H1 (cell line): ENCODE measurements around the gene ABCC9. TPM values are rescaled to one million over a fixed set of nuclear protein-coding genes. Genes with fewer than 3 reads are reported as not detected.

Source experiments
- CTCF ChIA-PET: fragments of 300-600 bp; sonication (Branson Sonifier 250); formaldehyde crosslinking; loops from one replicate; lab custom pipeline; 2021; ENCODE audit not compliant: partially characterized antibody; lab: Charles Lee
- POLR2A ChIA-PET: fragments of 300-600 bp; sonication (Branson Sonifier 250); formaldehyde crosslinking; loops from one replicate; lab custom pipeline; 2021; ENCODE audit warnings: inconsistent platforms; ENCODE audit not compliant: partially characterized antibody; lab: Charles Lee
- DNase-seq, 2 experiments: peaks; one replicate each; pipeline versions ENCODE4 v3.0.0 to v3.0.0-alpha.2; 2010 to 2022; ENCODE audit warnings: low spot score in 2 of 2, low read depth in 1 of 2, mixed read lengths in 1 of 2
- FAIRE-seq: peaks from 2 replicates; lab custom pipeline; 2011; peaks lifted over from hg19 to GRCh38; lab: Jason Lieb, UNC
- H2AFZ ChIP-seq: 2 replicates; pipeline ENCODE4 v1.8.1; 2012; ENCODE audit warnings: low read length, inconsistent platforms
- H2AK5ac ChIP-seq: 2 replicates; pipeline ENCODE4 v1.6.1; 2013; ENCODE audit warnings: low read depth, low read length
- H2BK120ac ChIP-seq: replicated peaks from 2 replicates; pipeline ENCODE3; 2013; ENCODE audit warnings: low read depth, low read length, inconsistent platforms
- H2BK12ac ChIP-seq: 2 replicates; pipeline ENCODE4 v1.6.1; 2013; ENCODE audit warnings: low read depth, low read length
- H2BK15ac ChIP-seq: 2 replicates; pipeline ENCODE4 v1.6.1; 2013; ENCODE audit warnings: low read length
- H2BK20ac ChIP-seq: 2 replicates; pipeline ENCODE4 v1.6.1; 2013; ENCODE audit warnings: low read length
- H2BK5ac ChIP-seq: 2 replicates; pipeline ENCODE4 v1.6.1; 2013; ENCODE audit warnings: low read depth, low read length
- H3K14ac ChIP-seq: 2 replicates; pipeline ENCODE4 v1.6.1; 2013; ENCODE audit warnings: inconsistent platforms; ENCODE audit not compliant: insufficient read length
- H3K18ac ChIP-seq: 2 replicates; pipeline ENCODE4 v1.6.1; 2013; ENCODE audit warnings: low read length; ENCODE audit errors: extremely low read depth
- H3K23ac ChIP-seq: 2 replicates; pipeline ENCODE4 v1.6.1; 2013; ENCODE audit warnings: inconsistent platforms; ENCODE audit not compliant: insufficient read length
- H3K23me2 ChIP-seq: 2 replicates; pipeline ENCODE4 v1.6.1; 2013; ENCODE audit warnings: low read depth, low read length
- H3K27ac ChIP-seq: 2 replicates; pipeline ENCODE4 v1.6.1; 2011; ENCODE audit warnings: low read depth, low read length, inconsistent platforms
- H3K27me3 ChIP-seq, 4 experiments: replicated peaks in 1 of 4; 1 replicate in 1 of 4; 2 replicates in 3 of 4; pipeline versions ENCODE4 v1.6.1 to v1.8.1; 2011 to 2013; ENCODE audit warnings: low read length in 3 of 4, mild to moderate bottlenecking in 3 of 4, inconsistent platforms in 2 of 4, mixed read lengths in 2 of 4, moderate library complexity in 1 of 4; ENCODE audit not compliant: control insufficient read depth in 3 of 4, insufficient read depth in 3 of 4; ENCODE audit errors: extremely low read depth in 1 of 4
- H3K36me3 ChIP-seq, 4 experiments: 2 replicates each; pipeline versions ENCODE4 v1.6.1 to v1.8.1; 2011 to 2013; ENCODE audit warnings: mild to moderate bottlenecking in 4 of 4, low read length in 3 of 4, moderate library complexity in 2 of 4, control low read depth in 1 of 4, inconsistent platforms in 1 of 4; ENCODE audit not compliant: insufficient read depth in 4 of 4, control insufficient read depth in 2 of 4
- H3K4ac ChIP-seq: replicated peaks from 2 replicates; pipeline ENCODE3; 2013; ENCODE audit warnings: low read length, low read depth, mixed read lengths, inconsistent platforms; ENCODE audit not compliant: insufficient read length
- H3K4me1 ChIP-seq, 4 experiments: replicated peaks in 1 of 4; 1 replicate in 1 of 4; 2 replicates in 3 of 4; pipeline versions ENCODE4 v1.6.1 to v1.8.1; 2011 to 2013; ENCODE audit warnings: low read length in 3 of 4, inconsistent platforms in 2 of 4, mixed read lengths in 1 of 4; ENCODE audit not compliant: insufficient read depth in 4 of 4, control insufficient read depth in 3 of 4
- H3K4me2 ChIP-seq, 2 experiments: 2 replicates each; pipeline versions ENCODE4 v1.6.1 to v1.8.1; 2011 to 2013; ENCODE audit warnings: low read depth in 2 of 2, low read length in 2 of 2, control low read depth in 1 of 2, inconsistent platforms in 1 of 2, mild to moderate bottlenecking in 1 of 2; ENCODE audit not compliant: insufficient read depth in 1 of 2
- H3K4me3 ChIP-seq, 4 experiments: fragments of 200-600, 300-600 bp in 1 of 4; sonication (generic), shearing (Covaris generic), sonication (Bioruptor Twin) in 1 of 4; 2 replicates each; pipeline versions ENCODE4 v1.5.1 to v1.8.1; 2011 to 2016; ENCODE audit warnings: low read length in 4 of 4, low read depth in 3 of 4, control low read depth in 2 of 4, inconsistent platforms in 2 of 4, mild to moderate bottlenecking in 2 of 4, mixed read lengths in 1 of 4, moderate library complexity in 1 of 4; ENCODE audit not compliant: insufficient read depth in 2 of 4; ENCODE audit errors: extremely low read depth in 1 of 4
- H3K56ac ChIP-seq: replicated peaks from 2 replicates; pipeline ENCODE3; 2013; ENCODE audit warnings: low read depth, mild to moderate bottlenecking, mixed read lengths, low read length, inconsistent platforms; ENCODE audit not compliant: insufficient read length
- H3K79me1 ChIP-seq: 2 replicates; pipeline ENCODE4 v1.6.1; 2013; ENCODE audit warnings: low read depth, low read length, control low read depth
- H3K79me2 ChIP-seq, 2 experiments: 2 replicates each; pipeline versions ENCODE4 v1.6.1 to v1.8.1; 2012 to 2013; ENCODE audit warnings: low read length in 2 of 2, mild to moderate bottlenecking in 2 of 2, inconsistent platforms in 1 of 2; ENCODE audit not compliant: insufficient read depth in 2 of 2, control insufficient read depth in 1 of 2
- H3K9ac ChIP-seq, 4 experiments: replicated peaks in 1 of 4; 1 replicate in 1 of 4; 2 replicates in 3 of 4; pipeline versions ENCODE4 v1.6.1 to v1.8.1; 2011 to 2013; ENCODE audit warnings: low read depth in 3 of 4, low read length in 3 of 4, control low read depth in 2 of 4, mild to moderate bottlenecking in 2 of 4, moderate library complexity in 2 of 4, inconsistent platforms in 1 of 4; ENCODE audit errors: extremely low read depth in 1 of 4
- H3K9me3 ChIP-seq, 2 experiments: 2 replicates each; pipeline versions ENCODE4 v1.6.1 to v1.8.1; 2012 to 2013; ENCODE audit warnings: mild to moderate bottlenecking in 2 of 2, moderate library complexity in 2 of 2, control low read depth in 1 of 2, inconsistent platforms in 1 of 2, low read depth in 1 of 2, low read length in 1 of 2, mixed read lengths in 1 of 2; ENCODE audit not compliant: insufficient read depth in 2 of 2
- H4K20me1 ChIP-seq, 2 experiments: replicated peaks in 1 of 2; 2 replicates each; pipeline versions ENCODE3 to v1.8.1; 2011 to 2013; ENCODE audit warnings: inconsistent platforms in 2 of 2, low read length in 2 of 2, mild to moderate bottlenecking in 1 of 2; ENCODE audit not compliant: insufficient read depth in 2 of 2, control insufficient read depth in 1 of 2
- H4K5ac ChIP-seq: 2 replicates; pipeline ENCODE4 v1.6.1; 2013; ENCODE audit warnings: low read length, low read depth, mixed read lengths, inconsistent platforms; ENCODE audit not compliant: insufficient read length
- H4K8ac ChIP-seq: 2 replicates; pipeline ENCODE4 v1.8.0; 2013; ENCODE audit warnings: mild to moderate bottlenecking, moderate library complexity, low read length, inconsistent platforms; ENCODE audit not compliant: insufficient read depth; ENCODE audit errors: extremely low read depth
- H4K91ac ChIP-seq: replicated peaks from 2 replicates; pipeline ENCODE3; 2013; ENCODE audit warnings: low read length, mixed read lengths, inconsistent platforms; ENCODE audit not compliant: insufficient read length
- BCL11A ChIP-seq, 2 experiments: IDR thresholded peaks; one replicate each; pipeline ENCODE4 v1.6.1; 2011; ENCODE audit warnings: low read depth in 2 of 2, low read length in 2 of 2, mild to moderate bottlenecking in 2 of 2
- CBX8 ChIP-seq: fragments of 300-800, 300-1000 bp; sonication (generic); IDR thresholded peaks from 2 replicates; pipeline ENCODE4 v1.7.1; 2016; ENCODE audit warnings: low read depth, low read length, borderline replicate concordance
- CTBP2 ChIP-seq: IDR thresholded peaks from 2 replicates; pipeline ENCODE4 v1.7.0; 2011; ENCODE audit warnings: borderline replicate concordance, mild to moderate bottlenecking, moderate library complexity, mixed read lengths, low read length; ENCODE audit not compliant: insufficient read depth, insufficient read length
- EP300 ChIP-seq, 2 experiments: IDR thresholded peaks; 1 replicate in 1 of 2; 2 replicates in 1 of 2; pipeline ENCODE4 v1.6.1; 2011 to 2012; ENCODE audit warnings: low read depth in 2 of 2, low read length in 2 of 2, mild to moderate bottlenecking in 2 of 2, borderline replicate concordance in 1 of 2, inconsistent platforms in 1 of 2, moderate library complexity in 1 of 2
- GTF2F1 ChIP-seq: IDR thresholded peaks from 2 replicates; pipeline ENCODE4 v1.6.1; 2012; ENCODE audit warnings: low read depth, low read length, improper control_type of control experiment, borderline replicate concordance
- HDAC2 ChIP-seq, 2 experiments: fragments of 300-600 bp in 1 of 2; sonication (generic) in 1 of 2; IDR thresholded peaks; 2 replicates each; pipeline ENCODE4 v1.6.1; 2011 to 2012; ENCODE audit warnings: low read depth in 2 of 2, low read length in 2 of 2, mild to moderate bottlenecking in 2 of 2, moderate library complexity in 2 of 2, borderline replicate concordance in 1 of 2, inconsistent platforms in 1 of 2
- HDAC6 ChIP-seq: IDR thresholded peaks from one replicate; pipeline ENCODE4 v1.7.1; 2012; ENCODE audit warnings: low read depth, mild to moderate bottlenecking, inconsistent platforms, low read length, moderate library complexity
- NRF1 ChIP-seq: IDR thresholded peaks from 2 replicates; pipeline ENCODE4 v1.6.1; 2011; ENCODE audit warnings: mild to moderate bottlenecking, low read depth, low read length, improper control_type of control experiment
- POU5F1 ChIP-seq: IDR thresholded peaks from 2 replicates; pipeline ENCODE4 v1.6.1; 2011; ENCODE audit warnings: low read depth, mild to moderate bottlenecking, low read length, moderate library complexity
- RBBP5 ChIP-seq: IDR thresholded peaks from 2 replicates; pipeline ENCODE4 v1.7.1; 2012; ENCODE audit warnings: low read depth, mild to moderate bottlenecking, inconsistent platforms, low read length, moderate library complexity, borderline replicate concordance
- SAP30 ChIP-seq: fragments of 300-600 bp; sonication (generic); IDR thresholded peaks from 2 replicates; pipeline ENCODE4 v1.7.1; 2012; ENCODE audit warnings: low read length, moderate library complexity, mild to moderate bottlenecking, inconsistent platforms; ENCODE audit not compliant: insufficient read depth, insufficient replicate concordance
- TCF12 ChIP-seq: IDR thresholded peaks from 2 replicates; pipeline ENCODE4 v1.6.1; 2011; ENCODE audit warnings: low read depth, mild to moderate bottlenecking, low read length
- TEAD4 ChIP-seq: IDR thresholded peaks from 2 replicates; pipeline ENCODE4 v1.6.1; 2012; ENCODE audit warnings: low read depth, low read length, inconsistent platforms, mixed read lengths
- YY1 ChIP-seq: IDR thresholded peaks from 2 replicates; pipeline ENCODE4 v1.6.1; 2011; ENCODE audit warnings: low read depth, mild to moderate bottlenecking, low read length
- WGBS, 2 experiments: shearing (Covaris generic) in 1 of 2; methylation state at CpG; one replicate each; pipeline versions ENCODE4 v1.1.6 to v1.1.7; 2013 to 2015; ENCODE audit warnings: low lambda C conversion rate in 2 of 2, mixed read lengths in 2 of 2, inconsistent platforms in 1 of 2, low coverage in 1 of 2, missing lambda C conversion rate in 1 of 2; ENCODE audit not compliant: insufficient replicate concordance in 2 of 2, insufficient coverage in 1 of 2, insufficient read length in 1 of 2; ENCODE audit errors: extremely low coverage in 1 of 2, missing lambda C conversion rate in 1 of 2; 5-methylcytosine and 5-hydroxymethylcytosine counted together
- polyA plus RNA-seq, 7 experiments: library from polyadenylated mRNA; depleted of rRNA in 3 of 7; stranded (reverse) in 5 of 7; unstranded in 2 of 7; fragments of >200 nt in 5 of 7; fragments of 200-250 nt in 2 of 7; gene quantifications; 1 replicate in 5 of 7; 2 replicates in 1 of 7; 4 replicates in 1 of 7; pipeline versions ENCODE4 v1.2.1 to v1.2.3, GENCODE V29; 2011 to 2013; ENCODE audit warnings: missing spikeins in 2 of 7, mixed read lengths in 2 of 7
- total RNA-seq: library from RNA; stranded (reverse); fragmentation: NEBNext Ultra II Directional; extraction: Animal tissue kit (Norgen Biotek cat#: 25700); gene quantifications from 2 replicates; pipeline ENCODE4 v1.2.1, GENCODE V29; 2021

ABCC9 gene
- total and polyA plus RNA-seq, 2 of the 8 experiments (the other 6 are each of a cell fraction or from before 2014, with no cell fraction given) = under 0.01 TPM; not detected in 1

GRCh38 chr12:21912318-21912717 lies 28.9 kb downstream of the ABCC9 start:
- H3K18ac ChIP-seq = no peak overlapping the region
- H3K79me1 ChIP-seq = no peaks in the 10 kb centered on the region
- H2BK12ac ChIP-seq = no peak overlapping the region
- no peak overlapping the region for H2AK5ac ChIP-seq
- H2BK15ac ChIP-seq = no peak overlapping the region
- H3K23me2 ChIP-seq = no peaks in the 10 kb centered on the region
- H2BK20ac ChIP-seq = no peak overlapping the region
- no peak for TF ChIP-seq YY1
- no peak for TF ChIP-seq SAP30
- no peak for TF ChIP-seq CTBP2
- TF ChIP-seq RBBP5 = no peak
- TF ChIP-seq GTF2F1 = no peak
- TF ChIP-seq CBX8 = no peak
- no peak for TF ChIP-seq NRF1
- TF ChIP-seq HDAC2 (IDR thresholded peaks at IDR 0.05; ENCODE audit: borderline replicate concordance in 1 of 2, low read depth in 2 of 2, low read length in 2 of 2) = no peak
- TF ChIP-seq POU5F1 = no peak
- no peak for TF ChIP-seq TEAD4
- TF ChIP-seq HDAC6 = no peak
- TF ChIP-seq TCF12 = no peak
- TF ChIP-seq BCL11A (IDR thresholded peaks at IDR 0.05; ENCODE audit: low read depth in 2 of 2, low read length in 2 of 2) = no peak
- TF ChIP-seq EP300 (IDR thresholded peaks at IDR 0.05; ENCODE audit: borderline replicate concordance in 1 of 2, low read depth in 2 of 2, low read length in 2 of 2) = no peak
- ChIA-PET POLR2A (no interaction called here), CTCF (no interaction called here)
- DNase-seq = no peak
- no peak overlapping the region for H3K14ac ChIP-seq
- no peaks in the 10 kb centered on the region for H3K27me3 ChIP-seq
- no peak overlapping the region for H4K91ac ChIP-seq
- H3K23ac ChIP-seq = no peak overlapping the region
- no peak for FAIRE-seq
- no peaks in the 10 kb centered on the region for H3K36me3 ChIP-seq
- no peak overlapping the region for H2BK5ac ChIP-seq
- H4K20me1 ChIP-seq = no peaks in the 10 kb centered on the region
- H3K79me2 ChIP-seq = no peaks in the 10 kb centered on the region
- H3K4ac ChIP-seq = no peak overlapping the region
- no peak overlapping the region for H3K9ac ChIP-seq
- peaks cover 0 to 5% (median 0%) of the 10 kb centered on the region in 4 experiments; a peak in 1 of 7 replicates for H3K4me1 ChIP-seq
- no peak overlapping the region for H4K8ac ChIP-seq
- no peak overlapping the region for H3K4me3 ChIP-seq
- no peak overlapping the region for H2AFZ ChIP-seq
- H3K9me3 ChIP-seq = no peaks in the 10 kb centered on the region
- 97% methylated on average over 3 of the region's 3 CpGs; no CpG with 5 or more reads in 1 of the 2 experiments for WGBS, 2 experiments
- no peak overlapping the region for H3K27ac ChIP-seq
- no peak overlapping the region for H3K56ac ChIP-seq
- H3K4me2 ChIP-seq = no peak overlapping the region
- no peak overlapping the region for H4K5ac ChIP-seq
- no peak overlapping the region for H2BK120ac ChIP-seq
